ENCODE data around the gene CRP.

Gene CRP, protein sequence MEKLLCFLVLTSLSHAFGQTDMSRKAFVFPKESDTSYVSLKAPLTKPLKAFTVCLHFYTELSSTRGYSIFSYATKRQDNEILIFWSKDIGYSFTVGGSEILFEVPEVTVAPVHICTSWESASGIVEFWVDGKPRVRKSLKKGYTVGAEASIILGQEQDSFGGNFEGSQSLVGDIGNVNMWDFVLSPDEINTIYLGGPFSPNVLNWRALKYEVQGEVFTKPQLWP

DNA sequence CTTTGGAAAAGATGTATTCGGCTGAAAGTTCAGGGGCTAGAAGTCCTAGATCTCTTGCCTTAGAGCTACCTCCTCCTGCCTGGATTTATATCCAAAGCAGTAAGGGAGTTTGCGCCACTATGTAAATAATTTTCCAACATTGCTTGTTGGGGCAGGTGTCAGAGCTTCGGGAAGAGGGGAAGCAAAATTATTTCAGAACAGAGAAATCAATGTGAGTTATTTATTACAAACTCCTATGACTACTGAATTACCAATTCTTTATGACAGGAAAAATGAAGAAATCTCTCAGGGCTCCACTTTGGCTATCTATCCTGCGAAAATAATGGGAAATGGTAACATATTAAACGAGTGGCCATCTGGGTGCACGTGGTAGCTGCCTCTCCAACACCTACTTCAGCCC is at the start of gene CRP:
CRP (minus strand) TSS at position 61 of the 400 bp plus-strand sequence. CDS start 104 bp downstream, outside the sequence.
- Histone ChIP-seq H3K27me3 (ENCODE audit: control insufficient read depth in 5 of 5, insufficient read depth in 4 of 5, low read length in 5 of 5) (no peaks in the 10 kb centered on the region), H3K27ac (ENCODE audit: low read depth, low read length) (no peak within 1 kb of the TSS), H3K4me1 (ENCODE audit: control insufficient read depth in 5 of 5, insufficient read depth in 5 of 5, low read length in 5 of 5) (no peaks in the 10 kb centered on the region), H3K9ac (ENCODE audit: low read length in 5 of 5) (no peak within 1 kb of the TSS), H3K4me3 (ENCODE audit: low read depth in 1 of 5, low read length in 5 of 5) (no peak within 1 kb of the TSS), H3K36me3 (ENCODE audit: control insufficient read depth in 5 of 5, insufficient read depth in 5 of 5, low read length in 5 of 5) (no peaks in the 10 kb centered on the region), H3K9me3 (ENCODE audit: control insufficient read depth in 5 of 5, low read length in 5 of 5) (peaks cover 0 to 6% (median 2%) of the 10 kb centered on the region in 5 donors)

DNA sequence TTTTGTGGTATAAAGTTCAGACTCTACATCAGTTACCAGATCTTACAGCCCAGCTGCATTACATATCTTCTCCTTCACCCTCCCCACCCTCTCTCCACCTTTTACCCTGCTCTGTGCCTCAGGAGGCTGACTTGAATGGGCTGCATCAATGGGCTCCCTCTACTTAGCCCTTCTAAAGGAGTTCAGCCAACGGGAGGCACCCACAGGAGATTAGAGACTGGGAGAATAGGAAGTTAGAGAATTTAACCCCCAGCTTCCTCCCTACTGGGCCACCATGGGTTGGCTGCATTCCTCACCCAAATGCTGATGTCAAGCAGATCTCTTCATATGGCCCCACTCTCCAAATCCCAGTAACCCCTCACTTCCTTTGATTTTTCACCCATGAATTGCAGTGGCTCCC is 49.3 kb upstream of the CRP start:
- Histone ChIP-seq H3K9ac (ENCODE audit: low read length in 5 of 5) (no peak overlapping the region), H3K4me1 (ENCODE audit: control insufficient read depth in 5 of 5, insufficient read depth in 5 of 5, low read length in 5 of 5) (peaks cover 0 to 7% (median 0%) of the 10 kb centered on the region in 5 donors), H3K4me3 (ENCODE audit: low read depth in 1 of 5, low read length in 5 of 5) (no peak overlapping the region), H3K36me3 (ENCODE audit: control insufficient read depth in 5 of 5, insufficient read depth in 5 of 5, low read length in 5 of 5) (no peaks in the 10 kb centered on the region), H3K27ac (ENCODE audit: low read depth, low read length) (no peak overlapping the region), H3K9me3 (ENCODE audit: control insufficient read depth in 5 of 5, low read length in 5 of 5) (no peaks in the 10 kb centered on the region), H3K27me3 (ENCODE audit: control insufficient read depth in 5 of 5, insufficient read depth in 4 of 5, low read length in 5 of 5) (no peaks in the 10 kb centered on the region)

DNA sequence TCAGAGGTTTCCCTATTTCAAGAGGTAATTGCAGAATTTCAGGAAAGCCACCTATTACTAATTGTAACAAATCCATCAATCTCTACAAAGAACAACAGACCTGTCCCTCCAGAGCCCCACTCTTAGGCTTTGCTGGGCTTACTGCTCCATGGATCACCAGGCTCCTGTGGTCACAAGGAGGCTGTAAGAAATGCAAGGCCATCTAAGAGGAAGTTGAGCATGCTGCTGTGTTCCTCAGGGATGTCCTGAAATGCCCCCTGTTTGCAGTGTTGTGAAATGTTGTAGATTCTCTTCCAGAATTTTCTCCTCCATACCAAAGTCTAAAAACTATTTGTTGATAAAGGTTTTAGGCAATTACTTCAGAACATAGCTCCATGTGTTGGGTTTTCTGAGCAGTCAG is 42.0 kb upstream of the CRP start:
- no peak overlapping the region for H3K9ac ChIP-seq (ENCODE audit: low read length in 5 of 5)
- no peak overlapping the region for H3K4me3 ChIP-seq (ENCODE audit: low read depth in 1 of 5, low read length in 5 of 5)
- no peaks in the 10 kb centered on the region for H3K9me3 ChIP-seq (ENCODE audit: control insufficient read depth in 5 of 5, low read length in 5 of 5)
- H3K36me3 ChIP-seq (ENCODE audit: control insufficient read depth in 5 of 5, insufficient read depth in 5 of 5, low read length in 5 of 5) = no peaks in the 10 kb centered on the region
- peak overlapping the region; percentile 42 for H3K27ac ChIP-seq (ENCODE audit: low read depth, low read length)
- H3K27me3 ChIP-seq (ENCODE audit: control insufficient read depth in 5 of 5, insufficient read depth in 4 of 5, low read length in 5 of 5) = no peaks in the 10 kb centered on the region
- peaks cover 3 to 34% (median 25%) of the 10 kb centered on the region in 5 donors for H3K4me1 ChIP-seq (ENCODE audit: control insufficient read depth in 5 of 5, insufficient read depth in 5 of 5, low read length in 5 of 5)

DNA sequence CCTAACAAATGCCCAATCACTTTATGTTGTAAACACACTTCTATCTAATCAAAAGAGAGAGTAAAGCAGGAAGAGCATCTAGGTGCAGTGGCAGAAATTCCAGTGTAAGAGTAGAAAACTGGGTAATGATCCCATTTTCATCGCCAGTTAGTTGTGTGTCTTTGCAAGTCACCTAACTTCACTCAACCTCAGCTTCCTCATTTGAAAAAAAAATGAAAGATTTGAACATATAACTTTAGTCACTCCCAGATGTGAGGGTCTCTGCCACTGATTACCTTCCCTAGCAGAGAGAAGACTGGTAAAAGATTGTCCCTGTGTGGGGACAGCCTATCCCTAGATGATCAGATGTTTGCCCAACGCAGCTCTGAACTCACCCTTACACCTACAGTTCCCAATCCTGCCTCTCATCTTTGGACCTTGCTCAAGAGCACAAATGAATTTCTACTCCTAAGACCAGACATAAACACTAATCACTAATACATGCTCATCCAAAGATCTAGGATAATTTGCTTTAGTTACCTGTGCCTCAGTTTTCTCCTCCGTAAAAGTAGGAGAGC is 41.1 kb upstream of the CRP start:
- Histone ChIP-seq H3K27me3 (ENCODE audit: control insufficient read depth in 5 of 5, insufficient read depth in 4 of 5, low read length in 5 of 5) (no peaks in the 10 kb centered on the region), H3K4me3 (ENCODE audit: low read depth in 1 of 5, low read length in 5 of 5) (no peak overlapping the region), H3K36me3 (ENCODE audit: control insufficient read depth in 5 of 5, insufficient read depth in 5 of 5, low read length in 5 of 5) (no peaks in the 10 kb centered on the region), H3K9me3 (ENCODE audit: control insufficient read depth in 5 of 5, low read length in 5 of 5) (no peaks in the 10 kb centered on the region), H3K4me1 (ENCODE audit: control insufficient read depth in 5 of 5, insufficient read depth in 5 of 5, low read length in 5 of 5) (peaks cover 3 to 37% (median 25%) of the 10 kb centered on the region in 5 donors), H3K27ac (ENCODE audit: low read depth, low read length) (no peak overlapping the region), H3K9ac (ENCODE audit: low read length in 5 of 5) (no peak overlapping the region)

DNA sequence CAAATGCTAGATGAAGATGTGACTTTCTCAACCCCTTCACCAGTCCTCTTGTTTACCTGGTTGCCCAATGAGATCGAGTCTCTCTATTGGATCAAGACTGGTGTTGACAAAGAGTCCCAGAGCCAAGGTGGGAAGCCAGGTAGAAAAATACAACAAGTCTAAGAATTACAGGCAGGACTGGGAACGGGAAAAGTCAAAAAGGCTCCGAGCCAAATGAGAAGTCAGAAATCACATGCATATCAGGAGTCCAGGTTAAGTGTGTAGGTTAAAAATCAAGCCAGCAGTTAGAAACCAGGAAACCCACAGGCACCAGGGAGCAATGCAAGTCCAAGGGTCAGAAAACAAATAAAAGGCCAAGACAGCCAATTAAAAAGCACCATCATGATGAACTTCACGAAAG is 39.0 kb upstream of the CRP start:
- no peak overlapping the region for H3K4me3 ChIP-seq (ENCODE audit: low read depth in 1 of 5, low read length in 5 of 5)
- no peak overlapping the region for H3K9ac ChIP-seq (ENCODE audit: low read length in 5 of 5)
- H3K4me1 ChIP-seq (ENCODE audit: control insufficient read depth in 5 of 5, insufficient read depth in 5 of 5, low read length in 5 of 5) = peaks cover 3 to 37% (median 25%) of the 10 kb centered on the region in 5 donors
- no peaks in the 10 kb centered on the region for H3K27me3 ChIP-seq (ENCODE audit: control insufficient read depth in 5 of 5, insufficient read depth in 4 of 5, low read length in 5 of 5)
- no peaks in the 10 kb centered on the region for H3K9me3 ChIP-seq (ENCODE audit: control insufficient read depth in 5 of 5, low read length in 5 of 5)
- H3K36me3 ChIP-seq (ENCODE audit: control insufficient read depth in 5 of 5, insufficient read depth in 5 of 5, low read length in 5 of 5) = no peaks in the 10 kb centered on the region
- H3K27ac ChIP-seq (ENCODE audit: low read depth, low read length) = no peak overlapping the region

DNA sequence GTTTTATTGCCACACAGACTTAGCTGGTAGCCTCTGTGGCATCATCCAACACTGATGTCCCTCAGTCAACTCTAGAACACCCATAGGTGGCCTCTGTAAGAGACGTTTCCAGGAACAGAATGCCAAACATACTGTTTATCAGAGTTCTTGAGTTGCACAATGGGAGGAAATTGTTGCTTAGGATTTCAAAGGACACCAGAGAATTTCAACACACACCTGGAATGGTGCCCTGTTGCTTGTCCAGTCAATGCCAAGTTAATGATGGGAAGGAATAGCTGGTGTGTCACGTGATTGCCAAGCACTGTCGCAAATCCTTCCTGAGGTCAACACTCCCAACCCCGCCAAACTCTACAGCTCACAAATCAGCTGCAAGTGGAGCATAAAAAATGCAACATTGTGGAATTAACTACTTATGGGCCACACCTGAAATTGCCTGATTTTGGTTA is 37.8 kb upstream of the CRP start:
- H3K4me1 ChIP-seq (ENCODE audit: control insufficient read depth in 5 of 5, insufficient read depth in 5 of 5, low read length in 5 of 5) = peaks cover 3 to 36% (median 23%) of the 10 kb centered on the region in 5 donors
- peak overlapping the region; percentile 54 for H3K27ac ChIP-seq (ENCODE audit: low read depth, low read length)
- no peaks in the 10 kb centered on the region for H3K9me3 ChIP-seq (ENCODE audit: control insufficient read depth in 5 of 5, low read length in 5 of 5)
- no peak overlapping the region for H3K4me3 ChIP-seq (ENCODE audit: low read depth in 1 of 5, low read length in 5 of 5)
- H3K36me3 ChIP-seq (ENCODE audit: control insufficient read depth in 5 of 5, insufficient read depth in 5 of 5, low read length in 5 of 5) = no peaks in the 10 kb centered on the region
- no peaks in the 10 kb centered on the region for H3K27me3 ChIP-seq (ENCODE audit: control insufficient read depth in 5 of 5, insufficient read depth in 4 of 5, low read length in 5 of 5)
- no peak overlapping the region for H3K9ac ChIP-seq (ENCODE audit: low read length in 5 of 5)

DNA sequence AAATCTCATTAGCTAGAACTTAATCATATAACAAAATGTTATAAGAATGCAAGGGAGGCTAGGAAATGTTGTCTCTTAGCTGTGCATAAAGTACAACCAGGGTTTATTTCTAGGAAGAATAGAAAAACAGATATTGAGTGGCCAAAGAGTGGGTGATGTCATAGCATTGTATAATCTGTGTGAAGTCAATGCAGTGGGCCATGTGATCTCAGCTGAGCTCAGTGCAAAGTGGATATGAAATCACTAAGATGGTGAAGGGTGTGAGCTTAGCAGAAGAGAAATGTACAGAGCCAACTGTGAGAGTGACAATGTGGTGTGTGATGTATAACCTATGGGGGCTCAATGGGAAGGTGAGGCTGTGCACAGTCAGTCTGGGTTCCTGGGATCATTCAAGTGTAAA is 36.6 kb upstream of the CRP start:
- Histone ChIP-seq H3K9ac (ENCODE audit: low read length in 5 of 5) (no peak overlapping the region), H3K27me3 (ENCODE audit: control insufficient read depth in 5 of 5, insufficient read depth in 4 of 5, low read length in 5 of 5) (no peaks in the 10 kb centered on the region), H3K9me3 (ENCODE audit: control insufficient read depth in 5 of 5, low read length in 5 of 5) (no peaks in the 10 kb centered on the region), H3K4me1 (ENCODE audit: control insufficient read depth in 5 of 5, insufficient read depth in 5 of 5, low read length in 5 of 5) (peaks cover 3 to 30% (median 12%) of the 10 kb centered on the region in 5 donors), H3K27ac (ENCODE audit: low read depth, low read length) (no peak overlapping the region), H3K36me3 (ENCODE audit: control insufficient read depth in 5 of 5, insufficient read depth in 5 of 5, low read length in 5 of 5) (no peaks in the 10 kb centered on the region), H3K4me3 (ENCODE audit: low read depth in 1 of 5, low read length in 5 of 5) (no peak overlapping the region)

DNA sequence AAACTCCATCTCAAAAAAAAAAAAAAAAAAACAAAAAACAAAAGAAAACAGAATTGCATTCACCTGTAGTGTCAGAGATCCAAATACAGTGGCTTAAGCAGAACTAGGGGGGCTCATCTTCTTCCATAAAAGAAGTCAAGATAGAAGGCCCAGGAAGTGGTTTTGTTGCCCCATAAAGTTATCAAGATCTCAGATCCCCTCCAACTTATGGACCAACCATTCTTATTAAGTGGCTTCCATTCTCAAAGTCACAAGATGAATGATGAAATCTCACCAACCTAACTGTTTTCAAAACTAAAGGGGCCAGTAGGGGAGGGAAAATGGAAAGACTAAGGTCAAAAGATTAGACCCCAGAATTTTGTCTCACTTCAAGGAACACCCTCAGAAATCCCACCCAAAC is 36.2 kb upstream of the CRP start:
- no peaks in the 10 kb centered on the region for H3K27me3 ChIP-seq (ENCODE audit: control insufficient read depth in 5 of 5, insufficient read depth in 4 of 5, low read length in 5 of 5)
- no peak overlapping the region for H3K9ac ChIP-seq (ENCODE audit: low read length in 5 of 5)
- no peaks in the 10 kb centered on the region for H3K36me3 ChIP-seq (ENCODE audit: control insufficient read depth in 5 of 5, insufficient read depth in 5 of 5, low read length in 5 of 5)
- H3K27ac ChIP-seq (ENCODE audit: low read depth, low read length) = no peak overlapping the region
- no peak overlapping the region for H3K4me3 ChIP-seq (ENCODE audit: low read depth in 1 of 5, low read length in 5 of 5)
- peaks cover 3 to 30% (median 10%) of the 10 kb centered on the region in 5 donors for H3K4me1 ChIP-seq (ENCODE audit: control insufficient read depth in 5 of 5, insufficient read depth in 5 of 5, low read length in 5 of 5)
- H3K9me3 ChIP-seq (ENCODE audit: control insufficient read depth in 5 of 5, low read length in 5 of 5) = no peaks in the 10 kb centered on the region

DNA sequence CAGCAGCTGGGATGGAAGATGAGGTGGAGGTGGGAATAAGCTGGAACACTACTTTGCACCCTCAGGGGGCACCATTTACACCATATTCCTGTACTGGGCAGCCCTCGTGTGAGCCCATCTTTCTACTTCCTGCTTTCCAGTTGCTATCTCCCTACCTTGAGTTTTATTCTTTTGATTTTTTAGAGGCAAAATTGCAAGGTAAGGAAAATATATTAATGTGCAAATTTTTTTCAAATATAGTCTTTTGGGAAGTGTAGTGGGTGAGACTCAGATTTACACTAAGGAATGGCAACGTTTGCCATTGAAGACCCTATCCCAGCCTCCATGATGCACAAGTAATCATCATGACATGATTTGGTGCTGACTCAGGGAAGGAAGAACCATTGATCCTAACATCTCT is 35.2 kb upstream of the CRP start:
- Histone ChIP-seq H3K36me3 (ENCODE audit: control insufficient read depth in 5 of 5, insufficient read depth in 5 of 5, low read length in 5 of 5) (no peaks in the 10 kb centered on the region), H3K27me3 (ENCODE audit: control insufficient read depth in 5 of 5, insufficient read depth in 4 of 5, low read length in 5 of 5) (no peaks in the 10 kb centered on the region), H3K9me3 (ENCODE audit: control insufficient read depth in 5 of 5, low read length in 5 of 5) (no peaks in the 10 kb centered on the region), H3K4me1 (ENCODE audit: control insufficient read depth in 5 of 5, insufficient read depth in 5 of 5, low read length in 5 of 5) (peaks cover 3 to 30% (median 10%) of the 10 kb centered on the region in 5 donors), H3K4me3 (ENCODE audit: low read depth in 1 of 5, low read length in 5 of 5) (no peak overlapping the region), H3K27ac (ENCODE audit: low read depth, low read length) (no peak overlapping the region), H3K9ac (ENCODE audit: low read length in 5 of 5) (no peak overlapping the region)

DNA sequence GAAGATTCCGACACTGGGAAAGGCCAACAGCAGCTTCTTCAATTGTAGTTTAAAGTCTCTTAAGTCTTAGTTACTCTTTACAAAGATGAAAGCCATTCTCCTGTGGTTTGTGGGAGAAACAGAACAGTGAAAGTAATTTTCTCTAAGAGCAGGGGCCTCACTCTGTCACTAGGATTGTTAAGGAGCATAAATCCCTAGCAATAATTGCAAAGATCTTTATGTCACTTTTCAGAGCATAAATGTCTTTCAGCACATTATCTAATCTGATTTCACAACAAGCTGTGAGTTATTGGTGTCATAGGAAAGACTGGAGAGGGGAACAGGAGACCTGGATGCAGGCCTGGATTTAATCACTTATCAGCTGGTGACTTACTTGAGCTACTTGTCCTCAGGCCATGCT is 34.0 kb upstream of the CRP start:
- Histone ChIP-seq H3K36me3 (ENCODE audit: control insufficient read depth in 5 of 5, insufficient read depth in 5 of 5, low read length in 5 of 5) (no peaks in the 10 kb centered on the region), H3K9me3 (ENCODE audit: control insufficient read depth in 5 of 5, low read length in 5 of 5) (no peaks in the 10 kb centered on the region), H3K9ac (ENCODE audit: low read length in 5 of 5) (no peak overlapping the region), H3K4me1 (ENCODE audit: control insufficient read depth in 5 of 5, insufficient read depth in 5 of 5, low read length in 5 of 5) (peaks cover 3 to 26% (median 10%) of the 10 kb centered on the region in 5 donors), H3K27me3 (ENCODE audit: control insufficient read depth in 5 of 5, insufficient read depth in 4 of 5, low read length in 5 of 5) (no peaks in the 10 kb centered on the region), H3K27ac (ENCODE audit: low read depth, low read length) (no peak overlapping the region), H3K4me3 (ENCODE audit: low read depth in 1 of 5, low read length in 5 of 5) (no peak overlapping the region)
